T-cell (primary cell): Measurements from ENCODE around the gene SLC22A13. TPM values are rescaled to one million over a fixed set of nuclear protein-coding genes. Genes with fewer than 3 reads are reported as not detected.
A peak's percentile ranks its signal among the peaks of the same experiment; 100 is the strongest.

Experiments
- ATAC-seq, 4 experiments: fragments of 200-7000 bp in 3 of 4; fragments of 150-1000 bp in 1 of 4; cut with Tn5 transposase; replicated peaks in 1 of 4; 1 replicate in 3 of 4; 2 replicates in 1 of 4; pipeline ENCODE4 v1.10.0; 2021; ENCODE audit warnings: moderate library complexity in 3 of 4, mild to moderate bottlenecking in 2 of 4, moderate number of reproducible peaks in 1 of 4
- CTCF ChIA-PET, 2 donors: fragments of 300-600 bp; sonication (Branson Sonifier 250); formaldehyde crosslinking; loops; one replicate each; lab custom pipeline; 2022; ENCODE audit warnings: antibody characterized with exemption in 2 of 2; lab: Charles Lee
- POLR2A ChIA-PET, 2 donors: fragments of 300-600 bp; sonication (Branson Sonifier 250); formaldehyde crosslinking; loops; one replicate each; lab custom pipeline; 2022; ENCODE audit warnings: antibody characterized with exemption in 2 of 2; lab: Charles Lee
- DNase-seq, 35 experiments: peaks; one replicate each; pipeline versions ENCODE4 v3.0.0 to v3.0.0-alpha.2; 2013 to 2023
- H3K27ac ChIP-seq: one replicate; pipeline ENCODE4 v1.5.1; 2013; ENCODE audit warnings: low read length
- H3K27me3 ChIP-seq, 2 experiments: replicated peaks in 1 of 2; 1 replicate in 1 of 2; 2 replicates in 1 of 2; pipeline versions ENCODE4 v1.6.1 to v1.7.0; 2013; ENCODE audit warnings: low read length in 1 of 2, mixed read lengths in 1 of 2; ENCODE audit not compliant: control insufficient read depth in 2 of 2, insufficient read depth in 2 of 2; ENCODE audit errors: extremely low read depth in 1 of 2
- H3K36me3 ChIP-seq, 2 donors: 1 replicate in 1 of 2; 2 replicates in 1 of 2; pipeline versions ENCODE4 v1.6.1 to v1.7.0; 2013; ENCODE audit warnings: low read length in 1 of 2; ENCODE audit not compliant: control insufficient read depth in 2 of 2, insufficient read depth in 1 of 2; ENCODE audit errors: extremely low read depth in 1 of 2
- H3K4me1 ChIP-seq, 2 experiments: 1 replicate in 1 of 2; 2 replicates in 1 of 2; pipeline versions ENCODE4 v1.6.1 to v1.7.0; 2013; ENCODE audit warnings: low read length in 2 of 2, mixed read lengths in 1 of 2; ENCODE audit not compliant: insufficient read depth in 2 of 2, control insufficient read depth in 1 of 2; ENCODE audit errors: extremely low read depth in 1 of 2
- H3K4me3 ChIP-seq, 2 donors: 1 replicate in 1 of 2; 2 replicates in 1 of 2; pipeline versions ENCODE4 v1.5.1 to v1.7.0; 2013; ENCODE audit warnings: mild to moderate bottlenecking in 2 of 2, low read length in 1 of 2, moderate library complexity in 1 of 2; ENCODE audit not compliant: control insufficient read depth in 1 of 2; ENCODE audit errors: extremely low read depth in 1 of 2
- H3K9me3 ChIP-seq: 2 replicates; pipeline ENCODE4 v1.7.0; 2013
- H3K27ac Mint-ChIP-seq, 2 donors: one replicate each; pipeline ENCODE4 v1.8.0; 2020 to 2021; ENCODE audit warnings: mild to moderate bottlenecking in 2 of 2, mixed read lengths in 2 of 2
- H3K27me3 Mint-ChIP-seq, 2 donors: one replicate each; pipeline ENCODE4 v1.8.0; 2021 to 2022; ENCODE audit warnings: mixed read lengths in 2 of 2
- H3K36me3 Mint-ChIP-seq: one replicate; pipeline ENCODE4 v1.8.0; 2021; ENCODE audit warnings: mixed read lengths
- H3K4me1 Mint-ChIP-seq, 3 donors: one replicate each; pipeline ENCODE4 v1.8.0; 2020 to 2022; ENCODE audit warnings: mixed read lengths in 3 of 3, mild to moderate bottlenecking in 1 of 3
- H3K4me3 Mint-ChIP-seq, 3 donors: one replicate each; pipeline ENCODE4 v1.8.0; 2020 to 2022; ENCODE audit warnings: mild to moderate bottlenecking in 3 of 3, mixed read lengths in 3 of 3, moderate library complexity in 3 of 3
- H3K9me3 Mint-ChIP-seq, 3 donors: one replicate each; pipeline ENCODE4 v1.8.0; 2020 to 2022; ENCODE audit warnings: mixed read lengths in 3 of 3
- WGBS: methylation state at CpG from one replicate; pipeline ENCODE4 v1.1.5; 2013; ENCODE audit warnings: missing lambda C conversion rate; ENCODE audit not compliant: insufficient coverage; 5-methylcytosine and 5-hydroxymethylcytosine counted together
- total RNA-seq, 35 experiments: library from RNA in 6 of 35; stranded (reverse) in 6 of 35; fragments of 120-200 nt in 1 of 35; gene quantifications; one replicate each; pipeline versions ENCODE4 v1.2.1 to v1.2.4 and lab custom pipeline; 2013 to 2026

SLC22A13 gene
- total RNA-seq, 5 donors from 2014 or later (not counting 1 experiment from before 2014, with no cell fraction given), result 0.35 to 0.79 (median 0.68) TPM

DNA sequence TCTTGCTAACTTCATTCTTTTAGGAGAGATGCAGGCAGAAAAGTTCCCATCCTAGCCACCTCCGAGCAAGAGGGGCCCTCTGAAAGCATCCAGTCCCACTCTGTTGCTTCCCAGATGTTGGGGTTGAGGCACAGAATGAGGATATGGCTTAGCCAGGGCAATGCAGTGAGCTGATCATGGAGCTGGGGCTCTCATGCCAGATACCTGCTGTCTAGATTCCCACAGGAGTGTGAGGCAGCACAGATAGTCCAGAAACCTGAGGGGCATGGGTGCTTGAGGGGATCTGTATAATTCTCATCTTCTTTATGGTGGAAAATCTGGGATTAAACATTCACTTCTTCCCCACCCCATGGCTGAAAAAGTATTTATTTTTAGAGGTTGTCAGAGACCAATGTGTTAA, 1.2 kb downstream of the SLC22A13 start:
- ATAC-seq, result no peak
- peaks cover 19 to 43% (median 22%) of the 10 kb centered on the region in 3 donors for H3K4me1 Mint-ChIP-seq
- no peak overlapping the region for H3K4me3 Mint-ChIP-seq
- ChIA-PET POLR2A (no interaction called here), CTCF (no interaction called here)
- no peaks in the 10 kb centered on the region for H3K27me3 Mint-ChIP-seq
- H3K27ac Mint-ChIP-seq, result no peak overlapping the region
- H3K9me3 Mint-ChIP-seq, result no peaks in the 10 kb centered on the region
- no peak overlapping the region for H3K4me3 ChIP-seq
- no peak overlapping the region for H3K27ac ChIP-seq
- peaks cover 13% of the 10 kb centered on the region for H3K36me3 Mint-ChIP-seq
- peaks cover 0 to 2% of the 10 kb centered on the region in 2 donors for H3K36me3 ChIP-seq
- H3K4me1 ChIP-seq, result peaks cover 7 to 22% of the 10 kb centered on the region in 2 experiments
- WGBS, result 80% methylated on average over 1 of the region's 1 CpG
- no peaks in the 10 kb centered on the region for H3K9me3 ChIP-seq
- no peaks in the 10 kb centered on the region for H3K27me3 ChIP-seq
- no peak for DNase-seq

DNA sequence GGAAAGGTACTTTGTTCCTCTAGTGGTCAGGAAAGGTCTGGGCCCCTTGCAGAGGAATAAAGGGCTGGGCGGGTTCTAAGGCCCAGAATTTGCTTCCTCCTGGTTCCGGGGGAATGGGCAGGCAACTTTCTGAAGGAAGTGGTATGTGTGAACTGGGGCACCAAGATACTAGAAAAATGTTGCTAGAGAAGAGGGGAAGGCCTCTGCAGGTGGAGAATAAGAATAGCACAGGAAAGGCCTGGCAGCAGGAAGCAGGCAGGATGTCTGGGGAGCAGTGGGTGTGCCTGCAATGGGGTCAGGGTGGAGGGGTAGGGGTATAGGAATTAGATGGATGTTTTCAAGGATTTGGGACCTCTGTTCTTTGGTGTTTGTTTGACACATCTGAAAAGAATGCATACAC, 2.0 kb downstream of the SLC22A13 start:
- DNase-seq (no peak), ATAC-seq (no peak)
- Mint-ChIP-seq H3K4me3 (no peak overlapping the region), H3K9me3 (no peaks in the 10 kb centered on the region), H3K4me1 (peaks cover 19 to 43% (median 22%) of the 10 kb centered on the region in 3 donors), H3K27me3 (no peaks in the 10 kb centered on the region), H3K36me3 (peaks cover 13% of the 10 kb centered on the region), H3K27ac (peak overlapping the region in 1 of 2 donors; percentile 46)
- Histone ChIP-seq H3K9me3 (no peaks in the 10 kb centered on the region), H3K36me3 (peaks cover 0 to 2% of the 10 kb centered on the region in 2 donors), H3K4me1 (peaks cover 7 to 22% of the 10 kb centered on the region in 2 experiments), H3K27me3 (no peaks in the 10 kb centered on the region), H3K27ac (no peak overlapping the region), H3K4me3 (no peak overlapping the region)
- ChIA-PET POLR2A (interaction anchor here in 1 of 2 donors (0.5 kb wide), 1 partner anchor 162 kb away, joined by 3 read pairs; no protein-coding TSS in a partner anchor), CTCF (no interaction called here)
- 60% methylated on average over 1 of the region's 2 CpGs for WGBS

- Histone ChIP-seq H3K36me3 (peaks cover 0 to 2% of the 10 kb centered on the region in 2 donors), H3K4me3 (no peak overlapping the region), H3K27me3 (no peaks in the 10 kb centered on the region), H3K27ac (no peak overlapping the region), H3K4me1 (peaks cover 7 to 21% of the 10 kb centered on the region in 2 experiments), H3K9me3 (no peaks in the 10 kb centered on the region)
- DNase-seq (no peak), ATAC-seq (no peak)
- no peak overlapping the region for H3K4me3 Mint-ChIP-seq
- peaks cover 19 to 39% (median 20%) of the 10 kb centered on the region in 3 donors for H3K4me1 Mint-ChIP-seq
- CTCF ChIA-PET, result no interaction called here
- peaks cover 13% of the 10 kb centered on the region for H3K36me3 Mint-ChIP-seq
- POLR2A ChIA-PET, result no interaction called here
- no peaks in the 10 kb centered on the region for H3K9me3 Mint-ChIP-seq
- 29% methylated on average over 1 of the region's 5 CpGs for WGBS
- no peaks in the 10 kb centered on the region for H3K27me3 Mint-ChIP-seq
- H3K27ac Mint-ChIP-seq, result peak overlapping the region in 1 of 2 donors; percentile 46
Measured at GRCh38 chr3:38268087-38268486, 2.5 kb downstream of the SLC22A13 start.

DNA sequence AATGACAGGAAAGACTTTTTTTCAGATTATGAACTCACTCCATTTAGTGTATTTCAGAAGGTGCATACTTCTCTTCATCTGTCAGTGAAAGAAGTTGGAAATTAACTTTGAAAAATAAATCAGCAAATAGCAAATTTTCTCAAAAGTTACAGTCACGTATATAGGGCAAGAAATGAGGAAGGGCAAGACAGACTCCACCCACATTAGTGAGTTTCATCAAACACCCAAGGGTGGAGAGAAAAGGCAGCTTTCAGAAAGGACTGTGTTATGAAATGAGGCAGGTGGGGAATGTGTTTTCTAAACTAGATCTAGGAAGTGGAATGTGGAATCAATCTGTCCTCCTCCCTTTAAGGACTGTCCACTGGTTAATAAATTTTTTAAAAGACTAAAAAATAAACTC, 2.9 kb downstream of the SLC22A13 start:
- Mint-ChIP-seq H3K4me1 (peaks cover 17 to 35% (median 18%) of the 10 kb centered on the region in 3 donors), H3K9me3 (no peaks in the 10 kb centered on the region), H3K36me3 (peaks cover 13% of the 10 kb centered on the region), H3K4me3 (no peak overlapping the region), H3K27ac (no peak overlapping the region), H3K27me3 (no peaks in the 10 kb centered on the region)
- H3K4me3 ChIP-seq, result no peak overlapping the region
- no peak for DNase-seq
- CTCF ChIA-PET, result no interaction called here
- no peak for ATAC-seq
- H3K9me3 ChIP-seq, result no peaks in the 10 kb centered on the region
- H3K27ac ChIP-seq, result no peak overlapping the region
- peaks cover 7 to 16% of the 10 kb centered on the region in 2 experiments for H3K4me1 ChIP-seq
- H3K36me3 ChIP-seq, result peaks cover 0 to 2% of the 10 kb centered on the region in 2 donors
- H3K27me3 ChIP-seq, result no peaks in the 10 kb centered on the region
- POLR2A ChIA-PET, result no interaction called here
- no CpG with 5 or more reads among the region's 1 CpG for WGBS

- no peak overlapping the region for H3K27ac ChIP-seq
- POLR2A ChIA-PET, result no interaction called here
- peaks cover 7 to 11% of the 10 kb centered on the region in 2 experiments for H3K4me1 ChIP-seq
- ATAC-seq (no peak), DNase-seq (no peak)
- CTCF ChIA-PET, result interaction anchor here in 1 of 2 donors (0.7 kb wide), 1 partner anchor 1235 kb away, joined by 3 read pairs; no protein-coding TSS in a partner anchor
- Mint-ChIP-seq H3K4me1 (peaks cover 15 to 26% (median 16%) of the 10 kb centered on the region in 3 donors), H3K9me3 (no peaks in the 10 kb centered on the region), H3K27me3 (no peaks in the 10 kb centered on the region), H3K36me3 (peaks cover 21% of the 10 kb centered on the region), H3K27ac (no peak overlapping the region), H3K4me3 (no peak overlapping the region)
- H3K4me3 ChIP-seq, result no peak overlapping the region
- no peaks in the 10 kb centered on the region for H3K27me3 ChIP-seq
- H3K36me3 ChIP-seq, result peaks cover 0 to 6% of the 10 kb centered on the region in 2 donors
- WGBS, result no CpG with 5 or more reads among the region's 3 CpGs
- H3K9me3 ChIP-seq, result no peaks in the 10 kb centered on the region
Measured at GRCh38 chr3:38270606-38271005, 5.0 kb downstream of the SLC22A13 start.

DNA sequence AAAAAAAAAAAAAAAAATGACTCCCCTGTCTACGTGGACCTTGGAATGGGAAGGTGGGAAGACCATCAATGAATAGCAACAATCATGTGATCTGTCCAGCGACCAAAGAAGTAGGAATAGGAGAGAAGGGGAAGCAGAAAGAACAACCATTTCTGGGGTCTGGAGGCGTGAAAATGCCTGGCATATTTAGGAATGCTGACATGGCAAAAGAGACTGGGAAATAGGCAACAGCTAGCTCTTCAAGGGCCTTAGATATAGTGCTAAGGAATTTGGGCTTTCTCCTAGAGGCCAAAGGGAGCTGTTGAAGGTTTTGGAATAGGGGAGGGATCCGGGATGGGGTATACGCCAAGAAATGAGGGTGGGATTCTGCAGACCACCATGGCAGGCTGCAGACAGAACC, 5.9 kb downstream of the SLC22A13 start:
- Histone ChIP-seq H3K9me3 (no peaks in the 10 kb centered on the region), H3K36me3 (peaks cover 0 to 7% of the 10 kb centered on the region in 2 donors), H3K27me3 (no peaks in the 10 kb centered on the region), H3K27ac (no peak overlapping the region), H3K4me1 (peaks cover 7 to 11% of the 10 kb centered on the region in 2 experiments), H3K4me3 (no peak overlapping the region)
- ChIA-PET POLR2A (no interaction called here), CTCF (interaction anchor here in 1 of 2 donors (0.6 kb wide), 1 partner anchor 28 kb away, joined by 3 read pairs; no protein-coding TSS in a partner anchor)
- WGBS, result 98% methylated on average over 3 of the region's 5 CpGs
- no peak for DNase-seq
- Mint-ChIP-seq H3K27ac (no peak overlapping the region), H3K9me3 (no peaks in the 10 kb centered on the region), H3K4me3 (no peak overlapping the region), H3K36me3 (peaks cover 21% of the 10 kb centered on the region), H3K4me1 (peaks cover 15 to 20% (median 16%) of the 10 kb centered on the region in 3 donors), H3K27me3 (no peaks in the 10 kb centered on the region)
- ATAC-seq, result no peak
